GM19351 (cell line): Measurements from ENCODE around the gene CSTB.

Source experiments
- ATAC-seq: cut with Tn5 transposase; IDR thresholded peaks from one replicate; pipeline ENCODE4 v1.9.1; 2021; ENCODE audit warnings: mild to moderate bottlenecking, moderate library complexity; ENCODE audit not compliant: unreplicated experiment

Gene CSTB

DNA sequence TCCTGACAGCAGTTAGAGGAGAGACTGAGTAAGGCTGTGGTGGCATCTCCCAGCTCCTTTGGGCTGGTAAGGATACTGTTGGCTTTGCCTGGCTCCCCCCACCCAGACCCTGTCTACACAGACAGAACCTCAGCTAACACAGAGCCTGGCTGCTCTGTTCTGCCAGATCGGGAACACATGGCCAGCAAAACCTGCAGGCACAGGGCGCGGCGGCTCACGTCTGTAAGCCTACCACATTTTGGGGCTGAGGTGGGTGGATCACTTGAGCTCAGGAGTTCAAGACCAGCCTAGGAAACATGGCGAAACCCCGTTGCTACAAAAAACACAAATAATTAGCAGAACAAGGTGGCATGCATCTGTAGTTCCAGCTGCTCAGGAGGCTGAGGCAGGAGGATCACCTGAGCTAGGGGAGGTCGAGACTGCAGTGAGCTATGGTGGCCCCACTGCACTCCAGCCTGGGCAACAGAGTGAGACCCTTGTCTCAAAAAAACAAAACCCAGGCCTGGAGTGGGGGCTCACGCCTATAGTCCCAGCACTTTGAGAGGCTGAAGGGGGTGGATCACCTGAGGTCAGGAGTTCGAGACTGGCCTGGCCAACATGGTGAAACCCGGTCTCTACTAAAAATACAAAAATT, 6.7 kb downstream of the CSTB start:
- ATAC-seq: no peak

GRCh38 chr21:43768868-43769167, 7.3 kb downstream of the CSTB start:
- ATAC-seq: no peak

GRCh38 chr21:43767984-43768867, 7.9 kb downstream of the CSTB start:
- no peak for ATAC-seq

DNA sequence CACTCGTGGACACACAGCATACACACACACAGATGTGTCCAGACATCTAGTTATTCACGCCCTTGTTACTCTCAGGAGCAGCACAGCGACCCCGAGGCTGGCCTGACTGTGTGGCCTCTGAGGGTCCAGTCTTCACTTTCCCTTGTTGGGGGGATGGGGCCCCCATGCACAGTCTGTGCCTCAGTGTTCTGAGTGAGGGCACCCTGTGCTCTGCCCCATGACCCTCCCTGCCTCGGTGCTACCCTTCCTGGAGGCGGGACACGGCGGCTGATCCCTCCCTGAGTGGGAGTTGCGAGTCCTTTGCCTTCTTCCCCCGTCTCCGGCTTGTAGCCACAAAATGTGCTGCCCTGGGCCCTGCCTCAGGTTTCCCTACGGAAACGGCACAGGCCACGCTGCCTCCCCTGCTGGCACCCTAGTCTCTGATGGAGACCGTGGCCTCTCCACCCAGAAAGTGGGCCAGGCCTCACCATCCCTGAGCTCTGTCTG, 8.6 kb downstream of the CSTB start:
- no peak for ATAC-seq

GRCh38 chr21:43766734-43767497, 9.2 kb downstream of the CSTB start:
- no peak for ATAC-seq

GRCh38 chr21:43764576-43765495, 11.3 kb downstream of the CSTB start:
- ATAC-seq: no peak

DNA sequence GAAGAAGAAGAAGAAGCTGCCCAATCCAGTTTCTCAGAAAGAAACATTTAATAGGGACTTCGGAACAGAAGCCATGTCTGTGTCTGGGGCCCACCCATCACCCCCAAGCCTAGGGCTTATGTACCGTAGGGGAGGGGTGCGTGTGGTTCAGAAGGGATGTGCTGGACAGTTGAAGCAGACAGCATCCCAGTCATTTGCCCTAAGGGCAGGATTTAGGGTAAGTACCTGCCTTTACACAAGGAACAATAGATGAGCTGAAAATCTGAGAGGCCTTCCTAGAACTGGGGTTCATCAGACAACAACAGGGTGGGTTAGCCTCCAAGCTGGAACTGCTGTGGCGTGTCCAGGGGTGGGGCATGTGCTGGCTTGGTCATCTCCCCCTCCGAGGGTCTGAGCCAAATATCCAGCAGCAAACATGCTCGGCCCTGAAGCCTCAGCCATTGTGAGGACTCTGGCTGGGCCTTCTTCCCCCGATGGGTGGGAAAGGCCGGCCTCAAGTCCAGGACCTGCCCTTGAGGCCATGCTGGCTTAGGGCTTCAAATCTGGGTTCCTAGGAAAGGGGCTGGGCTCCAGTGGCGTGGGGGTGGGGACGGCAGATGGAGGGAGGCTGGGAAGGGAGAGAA, 12.1 kb downstream of the CSTB start:
- ATAC-seq: no peak

GRCh38 chr21:43762303-43763128, 13.6 kb downstream of the CSTB start:
- ATAC-seq: no peak

GRCh38 chr21:43761886-43762285, 14.2 kb downstream of the CSTB start:
- ATAC-seq: no peak

- no peak for ATAC-seq
Observed at GRCh38 chr21:43760391-43760958, 15.6 kb downstream of the CSTB start.

DNA sequence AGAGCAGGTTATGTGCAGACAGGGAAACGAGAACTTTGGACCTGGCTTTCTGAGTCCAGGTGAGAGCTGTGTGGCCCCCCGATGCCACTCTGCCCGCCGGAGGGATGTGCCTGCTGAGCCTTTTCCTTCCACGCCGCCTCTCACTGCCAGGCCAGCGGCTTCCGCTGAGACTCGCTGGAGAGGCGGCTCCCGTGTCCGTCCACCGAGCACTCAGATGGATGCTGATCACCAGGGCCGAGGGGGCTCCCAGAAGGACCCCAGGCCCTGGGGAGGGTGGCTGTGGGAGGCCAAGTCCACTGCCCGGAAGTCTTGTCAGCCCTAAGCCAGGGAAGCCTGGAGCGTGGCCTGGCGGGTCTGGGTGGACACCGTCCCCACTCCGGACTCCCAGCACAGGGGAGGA, 16.5 kb downstream of the CSTB start:
- no peak for ATAC-seq

GRCh38 chr21:43758811-43759210, 17.3 kb downstream of the CSTB start:
- ATAC-seq: no peak

- no peak for ATAC-seq
Observed at GRCh38 chr21:43758111-43758641, 17.9 kb downstream of the CSTB start.

GRCh38 chr21:43757601-43758000, 18.5 kb downstream of the CSTB start:
- ATAC-seq: no peak

DNA sequence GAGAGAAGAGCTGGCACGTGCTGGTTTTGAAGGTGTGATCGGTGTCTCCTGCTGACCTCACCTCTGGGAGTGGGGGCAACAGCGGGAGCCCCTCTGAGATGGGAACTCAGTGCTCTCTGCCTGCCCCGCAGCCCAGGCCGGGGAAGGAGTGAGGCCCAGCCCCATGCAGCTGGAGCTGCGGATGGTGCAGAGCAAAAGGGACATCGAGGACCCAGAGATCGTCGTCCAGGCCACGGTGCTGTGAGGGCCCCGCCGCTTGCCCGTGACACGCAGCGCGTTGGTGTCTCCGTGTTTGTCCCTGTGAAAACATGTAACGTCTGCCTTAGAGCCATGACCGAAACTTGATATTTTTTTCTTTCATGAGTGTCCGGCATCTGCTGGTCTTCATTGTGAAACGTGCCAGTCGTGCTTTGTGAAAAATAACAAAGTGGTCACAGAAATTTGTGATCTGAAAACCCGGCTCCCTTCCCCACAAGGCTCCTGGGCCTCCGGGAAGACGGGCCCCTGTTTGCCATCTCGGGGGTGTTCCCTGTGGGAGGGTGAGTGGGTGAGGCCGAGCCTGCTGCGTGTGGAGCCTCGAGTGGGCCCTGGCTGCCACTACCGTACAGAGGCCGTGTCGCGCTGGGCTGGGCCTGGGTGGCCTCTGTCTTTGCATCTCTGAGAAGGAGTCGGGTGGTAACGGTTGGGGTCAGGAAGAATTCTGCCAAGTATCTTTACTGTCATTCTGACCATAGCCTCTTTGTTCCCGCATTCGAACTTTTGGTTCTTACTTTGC, 20.1 kb downstream of the CSTB start:
- ATAC-seq: no peak

- no peak for ATAC-seq
Observed at GRCh38 chr21:43754948-43755781, 20.9 kb downstream of the CSTB start.

GRCh38 chr21:43753439-43753799, 22.7 kb downstream of the CSTB start:
- ATAC-seq: no peak
